Nephron progenitor cell (in vitro differentiated cells): ENCODE data around the gene SLC25A48.

Source experiments
- DNase-seq: peaks from one replicate; pipeline ENCODE4 v3.0.0; 2021
- H3K27ac Mint-ChIP-seq: 2 replicates; pipeline ENCODE4 v1.8.0; 2021; ENCODE audit warnings: mild to moderate bottlenecking, moderate library complexity, mixed read lengths
- H3K27me3 Mint-ChIP-seq: 2 replicates; pipeline ENCODE4 v1.8.0; 2021; ENCODE audit warnings: mild to moderate bottlenecking, low read depth, mixed read lengths; ENCODE audit not compliant: poor library complexity
- H3K36me3 Mint-ChIP-seq: 2 replicates; pipeline ENCODE4 v1.8.0; 2021; ENCODE audit warnings: low read depth, mixed read lengths
- H3K4me1 Mint-ChIP-seq: 2 replicates; pipeline ENCODE4 v1.8.0; 2021; ENCODE audit warnings: mixed read lengths
- H3K4me3 Mint-ChIP-seq: 2 replicates; pipeline ENCODE4 v1.8.0; 2021; ENCODE audit warnings: mild to moderate bottlenecking, moderate library complexity, mixed read lengths
- H3K9me3 Mint-ChIP-seq: 2 replicates; pipeline ENCODE4 v1.8.0; 2021; ENCODE audit warnings: mild to moderate bottlenecking, moderate library complexity, mixed read lengths
- TF ChIP-seq, protein P1 (sequence below): fragments of 200-600 bp; sonication (generic); IDR thresholded peaks from 2 replicates; pipeline ENCODE4 v1.5.0; 2021; ENCODE audit warnings: antibody characterized with exemption

Gene SLC25A48

DNA sequence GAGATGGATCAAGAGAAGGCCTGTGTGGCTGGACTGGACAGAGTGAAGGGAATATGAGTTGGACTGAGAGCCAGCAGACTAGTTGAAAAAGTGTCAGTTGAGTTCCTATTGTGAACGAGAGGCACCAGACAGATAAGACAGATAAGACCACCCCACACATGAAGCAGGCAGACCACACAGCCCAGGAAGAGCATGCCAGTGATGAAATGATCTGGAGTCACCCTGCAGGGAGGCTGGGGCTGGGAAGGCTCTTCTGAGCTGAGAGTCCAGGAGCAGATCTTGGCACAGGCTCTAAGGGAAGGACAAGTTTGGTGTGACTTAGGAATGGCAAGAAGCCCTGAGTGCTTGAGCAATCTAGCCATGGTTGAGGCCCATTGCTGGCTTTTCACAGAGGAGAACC is 10.6 kb upstream of the SLC25A48 start:
- TF ChIP-seq, protein P1, sequence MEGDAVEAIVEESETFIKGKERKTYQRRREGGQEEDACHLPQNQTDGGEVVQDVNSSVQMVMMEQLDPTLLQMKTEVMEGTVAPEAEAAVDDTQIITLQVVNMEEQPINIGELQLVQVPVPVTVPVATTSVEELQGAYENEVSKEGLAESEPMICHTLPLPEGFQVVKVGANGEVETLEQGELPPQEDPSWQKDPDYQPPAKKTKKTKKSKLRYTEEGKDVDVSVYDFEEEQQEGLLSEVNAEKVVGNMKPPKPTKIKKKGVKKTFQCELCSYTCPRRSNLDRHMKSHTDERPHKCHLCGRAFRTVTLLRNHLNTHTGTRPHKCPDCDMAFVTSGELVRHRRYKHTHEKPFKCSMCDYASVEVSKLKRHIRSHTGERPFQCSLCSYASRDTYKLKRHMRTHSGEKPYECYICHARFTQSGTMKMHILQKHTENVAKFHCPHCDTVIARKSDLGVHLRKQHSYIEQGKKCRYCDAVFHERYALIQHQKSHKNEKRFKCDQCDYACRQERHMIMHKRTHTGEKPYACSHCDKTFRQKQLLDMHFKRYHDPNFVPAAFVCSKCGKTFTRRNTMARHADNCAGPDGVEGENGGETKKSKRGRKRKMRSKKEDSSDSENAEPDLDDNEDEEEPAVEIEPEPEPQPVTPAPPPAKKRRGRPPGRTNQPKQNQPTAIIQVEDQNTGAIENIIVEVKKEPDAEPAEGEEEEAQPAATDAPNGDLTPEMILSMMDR, result no peak
- H3K9me3 Mint-ChIP-seq, result no peaks in the 10 kb centered on the region
- H3K4me1 Mint-ChIP-seq, result peaks cover 8% of the 10 kb centered on the region
- H3K27me3 Mint-ChIP-seq, result peaks cover 33% of the 10 kb centered on the region
- H3K36me3 Mint-ChIP-seq, result no peaks in the 10 kb centered on the region
- DNase-seq, result no peak
- H3K27ac Mint-ChIP-seq, result no peak overlapping the region
- no peak overlapping the region for H3K4me3 Mint-ChIP-seq

DNA sequence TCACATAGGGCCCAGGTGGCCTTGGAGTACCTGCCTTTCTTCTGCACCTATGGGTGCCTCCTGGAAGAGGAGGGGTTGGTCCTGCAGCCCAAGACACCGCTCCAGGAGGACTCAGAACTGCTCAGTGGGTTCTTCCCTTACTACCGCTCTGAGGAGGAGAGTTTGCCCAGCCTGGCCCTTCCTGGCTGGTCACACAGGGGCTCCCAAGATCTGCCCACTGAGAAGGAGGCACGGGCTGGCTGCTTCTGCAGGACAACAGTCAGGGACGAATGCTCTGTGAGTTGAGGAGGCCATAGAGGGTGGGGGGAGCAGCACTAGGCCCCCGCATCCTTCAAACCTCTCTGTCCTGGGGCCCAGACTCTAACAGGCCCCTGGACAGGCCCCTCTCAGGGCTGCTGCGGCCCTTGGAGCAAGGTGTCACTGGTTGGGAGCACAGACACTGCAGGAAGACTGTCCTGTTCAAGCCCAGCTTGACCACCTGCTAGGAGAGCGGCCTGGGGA is 9.9 kb upstream of the SLC25A48 start:
- Mint-ChIP-seq H3K27me3 (peaks cover 36% of the 10 kb centered on the region), H3K36me3 (no peaks in the 10 kb centered on the region), H3K4me1 (peaks cover 15% of the 10 kb centered on the region), H3K4me3 (no peak overlapping the region), H3K9me3 (no peaks in the 10 kb centered on the region), H3K27ac (no peak overlapping the region)
- DNase-seq, result no peak
- TF ChIP-seq, protein P1, result no peak

DNA sequence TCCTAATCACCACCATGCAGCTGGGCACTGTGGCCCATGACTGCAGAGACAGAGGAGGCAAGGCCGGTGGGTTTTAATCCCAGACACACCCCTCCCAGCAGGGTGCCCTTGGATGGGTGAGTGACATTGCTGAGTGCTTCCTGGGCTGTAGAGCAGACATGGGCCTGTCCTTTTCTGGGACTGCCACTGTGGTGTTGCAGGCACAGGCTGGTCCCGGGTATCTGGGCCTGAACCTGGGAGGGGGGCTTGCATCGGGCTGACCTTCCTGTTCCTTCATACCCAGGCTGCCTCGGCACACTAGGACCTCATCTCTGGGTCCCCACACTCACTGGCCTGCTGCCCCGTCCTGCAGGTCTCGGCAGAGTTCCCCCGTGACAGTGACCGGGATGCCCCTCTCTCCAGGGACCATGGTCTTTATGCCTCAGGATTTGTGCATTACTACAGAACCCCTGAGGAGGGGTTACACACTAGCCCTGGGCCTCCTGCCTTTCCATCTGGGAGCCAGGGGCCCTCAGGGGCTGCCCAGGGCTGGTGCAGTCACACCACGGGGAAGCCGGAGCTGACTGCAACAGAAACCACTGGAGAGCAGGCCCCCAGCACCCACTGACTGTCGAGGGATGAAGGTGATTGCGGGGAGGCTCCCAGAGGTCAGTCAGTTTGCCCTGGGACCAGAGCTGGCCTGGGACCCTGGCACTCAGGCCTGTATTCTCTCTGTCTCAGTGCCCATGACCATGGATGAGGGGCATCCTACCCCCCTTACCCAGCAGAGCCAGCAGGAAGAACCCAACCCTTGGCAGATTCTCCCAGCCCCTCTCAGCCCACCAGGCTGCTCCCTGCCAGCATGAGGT is 8.9 kb upstream of the SLC25A48 start:
- H3K4me3 Mint-ChIP-seq, result no peak overlapping the region
- H3K9me3 Mint-ChIP-seq, result no peaks in the 10 kb centered on the region
- H3K27me3 Mint-ChIP-seq, result peaks cover 45% of the 10 kb centered on the region
- H3K36me3 Mint-ChIP-seq, result no peaks in the 10 kb centered on the region
- no peak overlapping the region for H3K27ac Mint-ChIP-seq
- TF ChIP-seq, protein P1, result no peak
- peaks cover 25% of the 10 kb centered on the region for H3K4me1 Mint-ChIP-seq
- no peak for DNase-seq

DNA sequence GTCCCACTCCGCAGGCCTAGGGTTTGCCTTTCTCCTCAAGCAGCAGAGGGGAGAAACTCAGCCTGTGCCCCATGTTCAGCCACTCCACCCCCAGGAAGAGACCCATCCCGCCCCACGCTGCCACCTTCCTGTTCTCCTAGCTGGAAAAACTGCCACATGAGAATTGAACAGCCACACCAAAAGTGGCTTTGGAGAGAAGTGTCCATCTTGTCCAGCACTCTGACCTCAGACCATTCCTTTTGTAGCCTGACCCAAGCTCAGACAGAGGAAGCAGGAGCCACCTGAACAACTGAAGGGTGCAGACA is 8.3 kb upstream of the SLC25A48 start:
- H3K27ac Mint-ChIP-seq, result no peak overlapping the region
- H3K9me3 Mint-ChIP-seq, result no peaks in the 10 kb centered on the region
- H3K36me3 Mint-ChIP-seq, result no peaks in the 10 kb centered on the region
- H3K27me3 Mint-ChIP-seq, result peaks cover 49% of the 10 kb centered on the region
- TF ChIP-seq, protein P1, result no peak
- DNase-seq, result no peak
- H3K4me1 Mint-ChIP-seq, result peaks cover 31% of the 10 kb centered on the region
- H3K4me3 Mint-ChIP-seq, result no peak overlapping the region

DNA sequence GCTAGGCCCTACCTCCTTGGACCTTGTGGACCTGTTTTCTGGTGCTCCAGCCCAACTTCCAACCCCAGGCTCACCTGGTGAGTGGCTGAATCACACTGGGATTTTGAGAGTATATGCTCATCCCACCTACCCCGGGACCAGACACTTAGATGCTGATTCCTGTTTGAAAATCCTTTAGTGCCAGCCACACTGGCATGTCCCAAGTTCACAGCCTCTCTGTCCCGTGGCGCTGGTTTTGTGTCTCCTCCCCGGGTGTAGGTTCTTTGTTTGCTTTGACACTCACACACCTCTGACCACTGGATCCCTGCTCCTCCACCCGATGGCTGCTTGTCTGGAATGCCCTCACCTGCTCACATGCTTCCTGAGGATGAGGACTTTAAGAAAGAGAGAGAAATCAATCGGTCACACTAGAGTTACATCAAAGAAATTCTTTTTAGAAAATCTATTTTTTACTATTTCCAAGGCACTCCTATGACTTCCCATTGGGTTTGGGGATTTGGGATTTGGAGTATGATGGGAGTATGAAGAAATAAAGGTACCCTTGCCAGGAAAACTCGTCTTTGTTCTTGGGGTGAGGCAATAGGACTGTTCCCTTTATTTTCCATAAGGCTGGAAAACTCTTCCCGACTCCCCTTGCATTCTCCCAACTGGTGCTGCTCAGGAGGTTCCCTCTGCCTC is 7.3 kb upstream of the SLC25A48 start:
- TF ChIP-seq, protein P1, result no peak
- Mint-ChIP-seq H3K9me3 (no peaks in the 10 kb centered on the region), H3K36me3 (no peaks in the 10 kb centered on the region), H3K4me1 (peaks cover 40% of the 10 kb centered on the region), H3K4me3 (no peak overlapping the region), H3K27me3 (peaks cover 58% of the 10 kb centered on the region), H3K27ac (no peak overlapping the region)
- no peak for DNase-seq
